ENCODE data around the gene LIN37.

Gene LIN37

GRCh38 chr19:35775298-35776101, 27.1 kb downstream of the LIN37 start, which contains the start of gene ARHGAP33:
Gene ARHGAP33 (plus strand): TSS chr19:35775564. CDS start chr19:35775659, 95 bp downstream.
- FAIRE-seq: no peak

GRCh38 chr19:35776102-35776788, 27.9 kb downstream of the LIN37 start:
- no peak for FAIRE-seq

GRCh38 chr19:35777086-35777841, 28.9 kb downstream of the LIN37 start:
- no peak for FAIRE-seq

- FAIRE-seq: no peak
These were observed 29.6 kb downstream of the LIN37 start for GRCh38 chr19:35777961-35778360.

GRCh38 chr19:35779033-35779432, 30.7 kb downstream of the LIN37 start:
- FAIRE-seq: no peak

- FAIRE-seq: no peak
These were observed 31.7 kb downstream of the LIN37 start for GRCh38 chr19:35780058-35780457.

GRCh38 chr19:35780717-35781116, 32.3 kb downstream of the LIN37 start:
- no peak for FAIRE-seq

- FAIRE-seq: no peak
These were observed 33.3 kb downstream of the LIN37 start for GRCh38 chr19:35781650-35782049.

- FAIRE-seq: no peak
These were observed 34.2 kb downstream of the LIN37 start for GRCh38 chr19:35782589-35782988.

GRCh38 chr19:35783469-35784434, 35.4 kb downstream of the LIN37 start:
- no peak for FAIRE-seq

GRCh38 chr19:35784503-35785338, 36.3 kb downstream of the LIN37 start:
- FAIRE-seq: no peak

GRCh38 chr19:35785339-35785627, 36.9 kb downstream of the LIN37 start:
- FAIRE-seq: no peak

- FAIRE-seq: no peak
These were observed 38.2 kb downstream of the LIN37 start for GRCh38 chr19:35786299-35787160.

GRCh38 chr19:35787227-35787799, 38.9 kb downstream of the LIN37 start:
- no peak for FAIRE-seq

- FAIRE-seq: no peak
These were observed 40.0 kb downstream of the LIN37 start for GRCh38 chr19:35788205-35788960.

GRCh38 chr19:35789195-35789977, 41.0 kb downstream of the LIN37 start:
- FAIRE-seq: no peak

- no peak for FAIRE-seq
These were observed 41.9 kb downstream of the LIN37 start for GRCh38 chr19:35789978-35790944.
